ENCODE data around the gene SLC16A3. TPM values are rescaled to one million over a fixed set of nuclear protein-coding genes. Genes with fewer than 3 reads are reported as not detected.

The SLC16A3 gene
- total RNA-seq, 1 donor from 2014 or later, result 115 TPM

DNA sequence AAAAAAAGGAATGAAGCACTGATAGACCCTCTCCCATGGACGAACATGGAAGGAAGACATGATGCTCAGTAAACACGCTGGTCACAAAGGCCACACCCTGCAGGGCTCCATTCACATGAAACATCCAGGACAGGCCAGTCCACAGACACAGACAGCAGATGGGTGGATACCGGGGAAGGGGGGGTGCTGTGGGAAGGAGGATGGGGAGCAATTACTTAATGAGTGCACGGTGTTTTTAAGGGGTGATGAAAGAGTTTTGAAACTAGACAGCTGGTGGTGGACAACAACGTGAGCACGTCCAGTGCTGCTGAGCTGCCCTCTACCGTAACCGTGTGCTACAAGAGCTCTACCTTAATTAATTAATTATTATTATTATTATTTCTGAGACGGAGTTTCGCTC lies 6.0 kb upstream of the SLC16A3 start:
- intact Hi-C loops (cut with micrococcal nuclease), result no loop called here

DNA sequence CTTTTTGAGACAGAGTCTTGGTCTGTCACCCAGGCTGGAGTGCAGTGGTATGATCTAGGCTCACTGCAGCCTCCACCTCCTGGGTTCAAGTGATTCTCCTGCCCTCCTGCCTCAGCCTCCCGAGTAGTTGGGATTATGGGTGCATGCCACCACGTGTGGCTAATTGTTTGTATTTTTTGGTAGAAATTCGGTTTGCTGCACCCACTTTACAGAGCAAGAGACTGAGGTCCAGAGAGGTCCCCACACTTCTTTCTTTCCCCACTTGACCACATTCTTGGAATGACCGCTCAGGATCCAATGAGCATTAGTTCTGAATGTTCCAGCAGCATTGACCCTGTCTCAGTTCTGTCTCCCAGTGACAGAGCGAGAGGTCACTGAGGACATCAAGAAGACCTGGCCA lies 5.3 kb upstream of the SLC16A3 start:
- intact Hi-C loops (cut with micrococcal nuclease), result no loop called here

DNA sequence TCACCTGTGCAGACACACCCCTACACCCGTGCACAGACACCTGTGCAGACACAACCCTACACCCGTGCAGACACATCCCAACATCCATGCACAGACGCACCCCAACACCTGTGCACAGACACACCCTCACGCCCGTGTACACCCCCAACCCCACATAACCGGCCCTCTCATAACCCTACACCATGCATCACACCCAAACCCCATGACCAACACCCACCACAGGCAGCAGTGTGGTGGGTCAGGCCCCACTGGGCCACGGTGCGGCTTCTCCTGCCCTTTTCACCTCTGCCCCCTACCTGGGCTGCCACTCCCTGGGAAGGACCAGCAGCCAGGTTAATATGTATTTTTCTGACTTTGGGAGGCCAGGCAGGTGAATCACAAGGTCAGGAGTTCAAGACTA lies 4.2 kb upstream of the SLC16A3 start:
- intact Hi-C loops (cut with micrococcal nuclease), result loop anchor here (5.0 kb wide), 1 partner anchor 192 kb away; the partner anchor contains the start of gene RAC3

DNA sequence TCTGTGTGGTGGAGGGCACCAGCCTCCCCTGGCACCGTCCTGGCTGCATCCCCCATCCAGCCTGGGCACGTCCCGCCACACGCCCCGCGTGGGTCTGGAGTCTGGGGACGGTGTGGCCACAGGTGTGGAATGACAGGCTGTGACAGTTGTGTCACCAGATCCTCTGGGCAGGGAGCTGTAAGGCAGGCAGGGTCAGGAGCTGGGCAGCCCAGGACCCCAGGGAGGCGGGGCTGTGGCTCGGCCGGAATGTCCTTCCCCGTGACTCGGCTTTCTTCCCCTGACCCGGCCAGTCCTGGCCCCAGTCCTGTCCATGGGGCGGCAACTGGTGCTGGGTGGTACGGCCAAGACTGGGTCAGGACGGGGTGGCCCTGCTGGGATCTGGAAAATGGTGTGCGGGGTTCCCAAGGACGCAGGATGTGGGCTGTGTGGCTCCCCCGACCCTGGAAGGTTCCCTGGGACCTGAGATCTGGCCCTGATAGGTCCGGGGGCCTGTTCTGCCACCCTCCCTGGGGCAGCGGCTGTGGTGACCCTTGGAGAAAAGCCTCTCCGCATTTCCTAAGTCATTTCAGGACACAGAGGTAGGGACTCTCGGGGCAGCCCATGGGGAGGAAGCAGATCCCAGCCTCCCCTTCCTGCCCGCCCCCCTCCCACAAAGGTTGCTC lies 3.3 kb upstream of the SLC16A3 start:
- intact Hi-C loops (cut with micrococcal nuclease), result loop anchor here (5.0 kb wide), 1 partner anchor 193 kb away; the partner anchor contains the start of gene RAC3

DNA sequence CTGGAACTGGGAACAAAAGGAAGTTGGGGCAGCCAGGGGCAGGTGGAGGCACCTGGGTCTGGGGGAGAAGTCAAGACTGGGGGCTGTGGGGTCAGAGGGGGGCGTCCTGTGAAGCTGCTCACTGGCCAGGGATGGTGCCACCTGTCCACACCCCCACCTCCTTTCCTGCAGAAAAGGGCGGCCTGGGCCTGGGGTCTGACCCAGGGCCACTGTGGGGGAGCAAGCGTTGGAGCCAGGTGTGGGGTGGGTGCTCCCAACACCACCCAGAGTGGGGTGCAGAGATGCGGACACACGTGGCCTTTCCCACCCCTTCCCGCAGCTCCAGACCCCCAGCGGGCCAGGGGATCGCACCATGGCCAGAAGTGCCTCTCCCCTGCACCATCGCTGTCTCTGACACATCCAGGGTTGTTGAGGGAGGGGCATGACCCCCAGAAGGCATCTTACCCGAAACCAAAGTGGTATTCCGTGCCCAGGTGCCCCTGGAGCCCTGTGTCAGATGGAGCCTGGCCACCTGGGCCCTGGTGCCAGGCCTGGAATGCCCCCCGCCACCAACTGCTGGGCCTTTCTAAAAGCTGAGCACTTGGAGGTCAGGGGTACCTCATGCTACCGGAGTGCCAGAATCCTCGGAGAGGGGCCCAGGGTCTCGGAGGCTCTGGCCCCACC lies 2.6 kb upstream of the SLC16A3 start:
- intact Hi-C loops (cut with micrococcal nuclease), result loop anchor here (5.0 kb wide), 1 partner anchor 194 kb away; the partner anchor contains the start of gene RAC3

DNA sequence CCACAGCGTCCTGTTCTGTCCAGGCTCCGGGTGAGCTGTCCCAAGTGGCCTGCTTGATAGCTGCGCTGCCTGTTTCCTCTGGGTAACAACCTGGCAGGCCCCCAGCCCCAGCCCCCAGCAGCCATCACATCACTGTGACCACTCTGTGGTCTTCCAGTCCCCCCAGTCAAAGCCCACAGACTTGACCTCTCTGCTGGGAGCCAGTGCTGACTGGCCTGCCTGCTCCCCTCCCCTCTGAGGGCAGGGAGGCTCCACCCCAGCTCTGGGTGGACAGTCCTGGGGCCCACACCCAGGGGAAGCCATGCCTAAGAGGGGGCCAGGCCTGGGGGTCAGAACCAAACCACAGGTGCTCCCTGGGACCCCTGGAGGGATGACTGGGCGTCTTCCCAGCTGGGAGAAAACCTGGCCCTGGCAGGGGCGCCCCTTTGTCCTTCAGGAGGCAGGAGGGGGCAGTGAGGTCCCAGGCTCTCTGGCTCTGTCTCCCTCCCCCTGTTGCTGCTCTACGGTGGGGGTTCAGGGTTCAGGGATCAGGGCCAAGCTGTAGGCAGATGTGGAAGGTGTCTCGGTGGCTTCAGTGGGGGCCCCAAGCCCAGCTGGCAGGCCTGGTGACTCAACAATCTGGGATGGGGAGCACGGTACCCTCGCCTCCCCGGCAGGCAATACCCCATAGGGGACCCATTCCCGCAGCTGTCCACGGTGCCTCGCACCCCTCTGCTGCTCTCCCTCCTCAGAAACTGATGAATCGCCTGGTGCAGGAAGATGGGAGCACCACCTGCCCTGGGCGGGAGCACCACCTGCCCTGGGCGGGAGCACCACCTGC lies 1.8 kb upstream of the SLC16A3 start:
- intact Hi-C loops (cut with micrococcal nuclease), result loop anchor here (5.0 kb wide), 1 partner anchor 195 kb away; the partner anchor contains the start of gene RAC3

DNA sequence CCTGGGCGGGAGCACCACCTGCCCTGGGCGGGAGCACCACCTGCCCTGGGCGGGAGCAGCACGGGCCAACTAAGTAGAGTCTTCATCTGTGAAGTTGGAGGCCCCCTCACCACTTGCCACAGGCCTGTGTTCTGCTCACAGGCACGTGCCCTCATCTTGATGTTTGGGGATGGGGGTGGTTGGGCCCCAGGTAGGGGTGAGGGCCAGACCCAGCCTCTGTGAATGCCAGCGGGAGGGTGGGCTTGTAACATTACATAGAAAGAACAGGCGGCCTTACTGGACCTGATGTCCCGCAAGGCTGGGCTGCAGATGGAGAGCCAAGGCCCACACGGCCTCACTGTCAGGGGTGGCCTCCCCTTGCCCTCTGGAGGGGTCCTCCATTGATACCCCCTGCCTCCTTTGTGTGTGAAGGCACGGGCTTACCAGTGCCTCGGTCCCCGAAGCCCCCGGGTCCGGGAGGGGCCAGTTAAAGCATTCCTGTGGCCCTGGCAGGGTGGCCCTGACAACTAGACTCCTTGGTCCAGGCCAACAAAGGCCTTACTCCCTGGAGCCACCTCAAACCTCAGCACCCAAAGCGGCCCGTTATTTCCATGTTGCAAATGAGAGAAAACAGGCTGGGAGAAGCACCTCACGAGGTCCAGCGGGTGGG lies 1.1 kb upstream of the SLC16A3 start:
- intact Hi-C loops (cut with micrococcal nuclease), result loop anchor here (5.0 kb wide), 1 partner anchor 195 kb away; the partner anchor contains the start of gene RAC3

DNA sequence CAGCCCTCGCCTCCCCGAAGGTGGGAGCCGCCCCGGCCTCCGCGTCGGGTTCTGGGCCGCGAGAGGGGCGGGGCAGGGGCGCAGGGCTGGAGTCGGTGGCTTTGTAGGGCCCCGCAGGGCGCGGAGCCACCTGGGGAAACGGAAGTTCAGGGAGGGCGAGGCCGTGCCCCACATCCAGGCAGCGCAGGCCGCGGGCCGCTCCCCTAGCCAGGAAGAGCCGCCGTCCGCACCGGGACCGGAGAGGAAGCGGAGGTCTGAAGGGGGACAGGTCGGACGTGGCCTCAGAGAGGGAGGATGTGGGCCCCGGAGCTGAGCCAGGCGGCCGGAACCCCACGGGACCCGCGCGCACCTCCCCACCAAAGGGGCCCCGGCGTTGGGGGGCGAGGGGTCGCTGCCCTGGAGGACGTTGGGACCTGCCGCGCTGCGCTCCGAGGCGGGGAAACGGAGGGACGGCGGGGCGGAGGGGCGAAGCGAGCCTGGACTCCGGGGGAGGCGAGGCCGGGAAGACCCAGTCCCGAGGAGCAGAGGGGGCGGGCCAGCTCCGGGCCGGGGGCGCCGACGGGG lies 482 bp upstream of the SLC16A3 start:
- intact Hi-C loops (cut with micrococcal nuclease), result loop anchor here (5.0 kb wide), 1 partner anchor 196 kb away; the partner anchor contains the start of gene RAC3

DNA sequence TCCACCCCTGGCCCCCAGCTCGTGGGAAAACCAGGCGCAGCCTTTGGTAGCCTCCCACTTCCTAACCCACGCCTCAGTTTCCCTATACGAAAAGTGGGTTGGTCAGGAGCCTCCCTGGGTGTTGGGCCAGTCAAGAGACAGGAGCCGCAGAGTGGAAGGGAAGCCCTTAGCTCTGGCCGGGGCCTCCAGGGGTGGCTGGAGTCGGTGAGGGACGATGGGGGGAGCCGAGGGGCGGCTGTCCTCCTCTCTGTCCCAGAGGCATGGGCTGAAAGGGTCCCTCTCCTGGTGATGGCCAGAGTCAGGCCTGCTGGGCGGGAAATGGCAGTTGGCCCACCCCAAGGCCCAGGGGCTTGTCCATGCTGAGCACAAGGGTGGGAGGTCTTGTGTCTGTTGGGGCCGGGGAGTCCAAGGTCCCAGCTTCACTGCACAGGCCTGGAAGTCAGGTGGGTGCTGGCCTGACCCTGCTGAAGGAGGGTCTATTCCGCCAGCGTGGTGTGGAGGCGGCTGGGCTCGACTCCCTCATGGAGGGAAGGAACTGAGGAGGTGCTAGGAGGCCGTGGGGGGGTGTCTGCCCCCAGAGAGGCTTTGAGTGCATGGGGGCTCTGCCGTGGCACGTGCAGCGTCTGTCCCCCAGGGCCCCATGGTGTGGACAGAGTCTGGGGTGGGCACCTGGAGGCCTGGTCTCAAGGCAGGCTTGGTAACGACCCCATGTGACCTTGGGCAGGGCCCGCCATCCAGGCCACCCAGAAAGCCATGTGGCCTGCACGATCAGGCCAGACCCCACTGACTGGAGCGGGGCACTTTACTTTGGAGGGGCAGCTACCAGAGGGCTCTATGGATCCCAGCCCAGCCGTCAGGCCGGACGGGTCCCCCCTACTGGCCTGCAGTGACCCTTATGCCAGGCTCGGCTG lies 1.1 kb downstream of the SLC16A3 start:
- intact Hi-C loops (cut with micrococcal nuclease), result loop anchor here (5.0 to 10.0 kb wide), 2 partner anchors 185 to 198 kb away; partner anchors contain the start of genes HEXD, OGFOD3 and RAC3

DNA sequence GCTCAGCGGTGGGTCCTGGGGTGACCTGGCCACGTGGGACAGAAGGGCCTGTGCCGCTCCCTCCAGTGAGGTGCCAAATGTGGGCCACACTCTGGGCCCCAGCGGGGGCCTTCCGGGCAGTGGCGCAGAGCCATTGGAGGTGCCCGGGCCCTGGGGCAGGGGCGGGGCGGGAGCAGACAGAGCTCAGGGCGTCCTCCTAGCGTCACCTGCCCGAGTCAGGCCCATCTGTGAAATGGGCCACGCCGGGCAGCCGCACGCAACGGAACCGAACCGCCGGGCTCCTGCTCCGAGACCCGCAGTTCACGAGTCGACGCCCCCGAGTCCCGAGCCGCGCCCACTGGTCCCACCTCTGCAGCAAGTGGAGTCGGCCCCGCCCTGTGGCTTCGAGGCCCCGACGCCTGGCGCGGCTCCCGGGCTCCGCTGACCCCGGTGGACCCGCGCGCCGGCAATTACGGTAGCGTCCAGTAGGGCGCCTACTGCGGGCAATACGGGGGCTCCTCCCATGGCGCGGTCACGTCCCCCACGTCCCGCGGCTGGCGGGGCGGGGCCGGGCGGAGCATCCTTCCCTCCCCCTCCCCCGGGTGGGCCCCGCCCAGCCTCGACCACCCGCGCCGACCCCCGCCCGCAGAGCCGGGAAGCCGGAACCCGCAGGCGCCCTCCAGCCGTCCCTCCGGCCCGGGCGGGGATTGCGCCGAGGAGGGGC lies 1.9 kb downstream of the SLC16A3 start:
- intact Hi-C loops (cut with micrococcal nuclease), result loop anchor here (10.0 kb wide), 1 partner anchor 184 kb away; the partner anchor contains the start of genes HEXD and OGFOD3

DNA sequence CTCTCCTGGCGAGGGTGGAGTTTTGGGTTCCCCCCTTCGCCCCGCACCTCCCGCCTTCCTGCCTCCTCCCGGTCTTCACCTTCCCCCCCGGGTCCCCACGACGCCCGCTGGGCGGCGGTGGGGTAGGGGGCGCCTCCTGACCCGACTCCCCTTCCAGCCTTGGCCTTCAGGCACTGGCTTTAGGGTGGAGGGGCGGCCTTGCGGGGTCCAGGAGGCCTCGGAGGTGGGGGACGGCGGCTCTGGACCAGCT lies 2.4 kb downstream of the SLC16A3 start:
- intact Hi-C loops (cut with micrococcal nuclease), result loop anchor here (10.0 kb wide), 1 partner anchor 184 kb away; the partner anchor contains the start of genes HEXD and OGFOD3

DNA sequence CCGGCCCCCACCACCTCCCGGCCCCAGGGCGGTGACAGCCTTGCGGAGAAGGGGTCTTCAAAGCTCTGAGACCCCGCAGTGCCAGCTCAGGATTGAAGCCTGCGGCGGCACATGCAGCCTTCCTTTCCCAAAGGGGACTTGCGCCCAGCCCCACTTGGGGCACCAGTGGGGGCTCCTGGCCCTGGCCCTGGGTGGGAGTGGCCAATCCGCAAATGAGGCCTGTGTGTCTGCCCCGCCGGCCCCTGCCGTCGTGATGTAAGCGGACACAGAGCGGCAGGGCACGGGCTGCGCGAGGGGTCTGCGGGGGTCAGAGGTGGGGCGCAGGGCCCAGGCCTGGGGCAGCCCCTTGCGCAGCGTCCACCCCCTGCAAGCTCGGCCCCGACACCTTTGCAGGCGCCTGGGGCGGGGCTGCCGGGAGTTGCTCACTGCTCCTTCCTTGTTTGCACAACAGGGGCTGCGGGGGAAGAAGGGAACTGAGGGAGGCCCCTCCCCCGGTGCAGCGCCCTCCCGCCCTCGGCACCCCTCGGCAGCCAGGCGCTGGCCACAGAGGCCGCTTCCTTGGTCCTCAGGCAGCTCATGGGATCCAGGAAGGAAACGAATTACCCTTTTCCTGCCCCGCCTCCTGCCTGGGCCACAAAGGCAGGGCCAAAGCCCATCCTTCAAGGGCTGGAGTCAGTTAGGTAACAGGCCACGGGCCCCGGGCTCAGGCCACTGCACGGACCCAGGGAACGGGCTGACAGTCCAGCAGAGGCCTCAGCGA lies 2.9 kb downstream of the SLC16A3 start:
- intact Hi-C loops (cut with micrococcal nuclease), result loop anchor here (10.0 kb wide), 1 partner anchor 183 kb away; the partner anchor contains the start of genes HEXD and OGFOD3

DNA sequence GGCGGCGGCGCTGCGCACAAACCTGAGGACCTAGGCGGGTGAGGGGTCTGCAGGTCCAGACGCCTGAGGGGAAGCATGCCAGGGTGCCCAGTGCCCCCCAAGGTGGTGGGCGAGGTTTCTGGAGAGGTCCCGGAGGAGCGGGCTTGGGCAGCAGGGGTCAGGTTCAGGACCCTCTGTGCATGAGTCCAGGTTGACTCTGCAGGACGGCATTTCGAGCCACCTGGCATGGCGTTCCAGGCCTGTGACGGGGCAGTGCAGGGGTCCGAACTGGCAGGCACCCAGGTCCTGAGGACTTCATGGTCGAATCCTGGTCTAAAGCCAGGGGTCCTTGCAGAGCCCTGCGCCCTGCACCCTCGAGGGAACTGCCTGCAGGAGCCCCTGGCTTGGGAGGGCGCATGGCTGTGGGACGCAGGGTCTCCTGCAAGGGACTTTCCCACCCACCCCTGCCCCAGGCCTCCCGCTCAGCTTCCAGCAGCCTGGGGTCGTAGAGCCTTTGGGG lies 3.5 kb downstream of the SLC16A3 start:
- intact Hi-C loops (cut with micrococcal nuclease), result loop anchor here (10.0 kb wide), 1 partner anchor 182 kb away; the partner anchor contains the start of genes HEXD and OGFOD3

DNA sequence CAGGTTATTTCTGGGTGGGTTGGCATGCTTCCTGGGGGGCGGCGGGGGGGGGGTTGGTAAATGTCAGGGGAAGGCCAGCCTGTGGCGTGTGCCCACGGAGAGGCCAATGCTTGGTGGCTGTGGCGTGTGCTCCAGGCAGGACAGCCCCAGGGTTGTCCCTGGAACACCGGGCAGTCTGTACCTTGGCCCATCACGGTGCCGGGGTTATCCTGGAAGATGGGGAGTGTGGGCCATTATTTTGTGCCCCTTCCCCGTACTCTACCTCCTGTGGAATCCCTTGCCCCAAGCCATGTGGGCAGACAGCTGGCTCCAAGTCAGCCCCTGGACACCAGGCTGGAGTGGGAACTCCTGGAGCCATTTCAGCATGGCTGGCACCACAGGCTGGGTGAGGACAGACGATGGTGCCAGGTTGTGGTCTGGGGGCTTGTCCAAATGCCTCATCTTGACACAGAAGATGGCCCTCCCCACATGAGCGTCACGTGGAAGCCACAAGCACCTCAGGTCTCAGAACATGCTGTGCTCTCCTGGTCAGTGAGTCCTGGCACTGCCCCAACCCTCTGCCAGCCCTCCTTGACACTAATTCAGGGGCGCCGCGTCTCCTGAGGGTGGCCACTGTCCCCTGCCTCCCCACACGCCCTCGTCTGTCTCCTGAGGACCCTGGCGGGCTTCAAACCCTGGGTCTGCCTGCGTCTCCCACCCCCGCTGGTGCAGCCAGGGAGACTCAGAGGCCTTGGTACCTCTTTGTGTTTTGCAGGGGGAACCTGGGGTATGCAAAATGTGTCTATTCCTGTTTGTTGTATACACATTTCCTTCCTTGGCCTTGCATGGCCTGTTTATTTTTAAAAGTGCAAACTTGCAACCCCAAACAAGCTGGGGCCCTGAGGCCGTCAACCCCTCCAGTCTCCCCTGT lies 4.3 kb downstream of the SLC16A3 start:
- intact Hi-C loops (cut with micrococcal nuclease), result loop anchor here (10.0 kb wide), 1 partner anchor 182 kb away; the partner anchor contains the start of genes HEXD and OGFOD3

DNA sequence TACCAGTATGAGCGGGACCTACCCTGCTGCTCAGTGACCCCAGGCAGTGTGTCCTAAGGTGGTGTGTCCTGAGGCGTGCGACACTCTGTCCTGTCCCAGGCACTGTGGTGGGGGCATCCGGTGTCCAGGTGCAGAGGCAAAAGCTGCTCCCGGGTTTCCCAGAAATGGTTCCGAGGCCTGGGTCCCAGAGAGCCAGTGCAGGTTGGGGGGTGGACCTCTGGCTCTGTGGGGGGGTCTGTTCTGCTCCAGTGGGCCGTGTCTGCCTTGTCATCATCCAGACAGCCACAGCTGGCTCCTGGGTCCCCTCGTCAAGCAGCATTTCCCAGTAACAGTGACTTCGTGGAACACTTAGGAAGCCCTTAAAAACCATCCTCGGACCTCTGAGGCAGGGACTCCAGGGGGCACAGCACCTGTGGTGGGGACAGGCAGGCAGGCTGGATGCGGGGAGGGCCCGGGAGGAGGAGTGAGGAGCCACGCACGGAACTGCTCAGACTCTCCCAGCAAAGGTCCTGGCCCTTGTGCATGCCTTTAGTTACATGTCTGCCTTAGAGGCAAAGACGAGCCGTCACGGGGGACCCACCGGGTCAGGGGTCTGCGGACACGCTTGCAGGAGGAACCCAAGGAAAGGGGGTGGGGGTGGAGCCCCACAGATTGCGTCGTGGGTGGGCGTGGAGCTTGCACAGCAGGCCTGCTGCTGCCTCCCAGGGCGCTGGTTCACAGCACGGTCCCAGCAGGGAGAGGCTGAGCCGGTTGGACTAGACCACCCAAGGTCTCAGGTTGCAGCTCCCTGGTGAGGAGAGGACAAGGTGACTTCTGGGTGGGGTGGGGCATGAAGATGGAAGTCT lies 5.6 kb downstream of the SLC16A3 start:
- intact Hi-C loops (cut with micrococcal nuclease), result loop anchor here (10.0 kb wide), 1 partner anchor 180 kb away; the partner anchor contains the start of genes HEXD and OGFOD3
